ENCODE data around the gene WDR70.

GRCh38 chr5:37742111-37742510 is 363.0 kb downstream of the WDR70 start:
- TF ChIP-seq CTCF (IDR thresholded peaks at IDR 0.05) (no peak), POLR2A (IDR thresholded peaks at IDR 0.05) (no peak)

Data from uterus (tissue), 2 donors.